Osteocyte (in vitro differentiated cells): ENCODE data around the gene TTLL5. TPM values are rescaled to one million over a fixed set of nuclear protein-coding genes. Genes with fewer than 3 reads are reported as not detected.
A peak's percentile ranks its signal among the peaks of the same experiment; 100 is the strongest.

Experiments
- DNase-seq: peaks from one replicate; pipeline ENCODE4 v3.0.0; 2021; ENCODE audit warnings: mixed read lengths; ENCODE audit not compliant: unreplicated experiment; ENCODE audit errors: extremely low spot score
- H3K27ac Mint-ChIP-seq: one replicate; pipeline ENCODE4 v1.8.0; 2021; ENCODE audit warnings: mild to moderate bottlenecking, mixed read lengths; ENCODE audit not compliant: unreplicated experiment
- H3K27me3 Mint-ChIP-seq: one replicate; pipeline ENCODE4 v1.8.0; 2021; ENCODE audit warnings: mixed read lengths; ENCODE audit not compliant: unreplicated experiment
- H3K36me3 Mint-ChIP-seq: one replicate; pipeline ENCODE4 v1.8.0; 2021; ENCODE audit warnings: mixed read lengths; ENCODE audit not compliant: unreplicated experiment
- H3K4me1 Mint-ChIP-seq: one replicate; pipeline ENCODE4 v1.8.0; 2021; ENCODE audit warnings: mixed read lengths; ENCODE audit not compliant: unreplicated experiment
- H3K4me3 Mint-ChIP-seq: one replicate; pipeline ENCODE4 v1.8.0; 2021; ENCODE audit warnings: mild to moderate bottlenecking, moderate library complexity, mixed read lengths; ENCODE audit not compliant: unreplicated experiment
- H3K9me3 Mint-ChIP-seq: one replicate; pipeline ENCODE4 v1.8.0; 2021; ENCODE audit warnings: mixed read lengths; ENCODE audit not compliant: unreplicated experiment
- total RNA-seq: library from RNA; stranded (reverse); gene quantifications from 2 replicates; pipeline ENCODE4 v1.2.1, GENCODE V29; 2021
- TF ChIP-seq, protein P1 (sequence below): fragments of 200-600 bp; sonication (generic); IDR thresholded peaks from 2 replicates; pipeline ENCODE4 v1.5.0; 2021; ENCODE audit warnings: antibody characterized with exemption, mild to moderate bottlenecking, moderate library complexity

The TTLL5 gene
- total RNA-seq, 1 donor from 2014 or later = 37.3 TPM

DNA sequence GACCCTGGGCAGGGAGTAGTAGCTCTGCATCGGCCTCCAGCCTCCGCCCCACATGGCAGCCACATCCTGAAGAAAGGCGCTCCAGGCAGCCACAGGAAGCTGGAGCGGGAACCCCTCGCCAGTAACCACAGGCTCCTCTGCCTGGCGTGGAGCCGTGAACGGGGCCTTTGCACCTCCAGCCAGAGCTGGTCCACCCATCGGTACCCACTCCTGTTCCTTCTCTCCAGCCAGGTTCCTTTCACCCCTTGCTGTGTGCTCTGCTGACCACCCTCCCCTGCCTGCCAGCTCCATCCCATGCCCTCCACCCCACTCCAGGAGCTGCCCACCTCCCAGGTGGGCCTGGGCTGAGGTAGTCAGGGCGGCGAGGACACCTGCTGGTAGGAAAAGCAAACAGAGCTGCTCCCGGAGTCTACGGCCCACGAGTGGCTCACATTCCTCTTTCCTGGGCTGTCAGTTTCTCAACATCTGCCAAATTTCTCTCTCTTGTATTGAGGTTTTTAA, 318.1 kb downstream of the TTLL5 start:
- H3K4me1 Mint-ChIP-seq = peaks cover 65% of the 10 kb centered on the region
- no peaks in the 10 kb centered on the region for H3K9me3 Mint-ChIP-seq
- H3K4me3 Mint-ChIP-seq = peak overlapping the region; percentile 83
- TF ChIP-seq, protein P1, sequence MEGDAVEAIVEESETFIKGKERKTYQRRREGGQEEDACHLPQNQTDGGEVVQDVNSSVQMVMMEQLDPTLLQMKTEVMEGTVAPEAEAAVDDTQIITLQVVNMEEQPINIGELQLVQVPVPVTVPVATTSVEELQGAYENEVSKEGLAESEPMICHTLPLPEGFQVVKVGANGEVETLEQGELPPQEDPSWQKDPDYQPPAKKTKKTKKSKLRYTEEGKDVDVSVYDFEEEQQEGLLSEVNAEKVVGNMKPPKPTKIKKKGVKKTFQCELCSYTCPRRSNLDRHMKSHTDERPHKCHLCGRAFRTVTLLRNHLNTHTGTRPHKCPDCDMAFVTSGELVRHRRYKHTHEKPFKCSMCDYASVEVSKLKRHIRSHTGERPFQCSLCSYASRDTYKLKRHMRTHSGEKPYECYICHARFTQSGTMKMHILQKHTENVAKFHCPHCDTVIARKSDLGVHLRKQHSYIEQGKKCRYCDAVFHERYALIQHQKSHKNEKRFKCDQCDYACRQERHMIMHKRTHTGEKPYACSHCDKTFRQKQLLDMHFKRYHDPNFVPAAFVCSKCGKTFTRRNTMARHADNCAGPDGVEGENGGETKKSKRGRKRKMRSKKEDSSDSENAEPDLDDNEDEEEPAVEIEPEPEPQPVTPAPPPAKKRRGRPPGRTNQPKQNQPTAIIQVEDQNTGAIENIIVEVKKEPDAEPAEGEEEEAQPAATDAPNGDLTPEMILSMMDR = peak; percentile 86
- DNase-seq = no peak
- H3K27ac Mint-ChIP-seq = peak overlapping the region; percentile 96
- peaks cover 10% of the 10 kb centered on the region for H3K36me3 Mint-ChIP-seq
- H3K27me3 Mint-ChIP-seq = no peaks in the 10 kb centered on the region

DNA sequence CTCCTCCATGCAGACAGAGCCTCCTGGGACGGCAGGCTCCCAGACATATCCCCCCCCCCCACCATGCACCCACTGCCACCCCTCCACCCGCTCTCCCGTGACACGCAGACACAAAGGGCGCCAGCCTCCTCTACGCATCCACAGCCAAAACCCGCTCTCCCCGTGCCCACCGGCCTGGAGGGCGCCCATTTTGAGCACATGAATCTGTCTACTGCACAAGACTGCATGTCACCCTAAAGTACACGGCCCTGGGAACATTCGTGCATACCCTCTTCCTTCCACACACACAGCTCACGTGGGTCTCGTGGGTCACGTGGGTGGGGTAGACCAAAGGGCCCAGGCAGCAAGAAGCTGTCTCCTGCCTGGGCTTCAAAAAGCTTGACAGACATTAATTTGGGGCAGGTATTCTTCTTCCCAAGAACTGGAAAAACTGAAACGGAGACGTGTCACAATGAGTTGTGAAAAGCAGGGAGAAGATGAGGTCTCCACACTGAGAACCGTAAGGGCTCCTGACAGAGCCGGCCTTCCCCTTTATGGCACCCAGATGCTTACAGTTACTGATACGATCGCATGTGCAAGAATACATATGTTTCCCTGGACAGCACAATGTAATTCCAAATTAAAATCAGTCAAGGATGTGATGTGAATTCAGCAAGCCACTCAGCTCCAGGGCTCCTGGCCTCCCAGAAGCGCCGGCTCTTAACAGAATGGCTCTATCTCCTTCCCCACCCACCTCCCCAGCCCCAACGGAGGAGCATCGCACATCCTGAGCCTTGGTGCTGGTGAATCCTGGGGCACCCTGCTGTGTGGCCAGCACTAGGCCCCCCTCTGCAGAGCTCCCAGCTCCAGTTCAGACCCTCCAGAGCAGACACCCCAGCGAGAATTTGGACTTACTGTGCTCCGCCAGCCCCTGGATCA, 318.9 kb downstream of the TTLL5 start:
- Mint-ChIP-seq H3K27ac (peak overlapping the region; percentile 96), H3K9me3 (no peaks in the 10 kb centered on the region), H3K36me3 (peaks cover 9% of the 10 kb centered on the region), H3K4me3 (peak overlapping the region; percentile 83), H3K27me3 (no peaks in the 10 kb centered on the region), H3K4me1 (peaks cover 65% of the 10 kb centered on the region)
- DNase-seq = no peak
- TF ChIP-seq, protein P1 = no peak

DNA sequence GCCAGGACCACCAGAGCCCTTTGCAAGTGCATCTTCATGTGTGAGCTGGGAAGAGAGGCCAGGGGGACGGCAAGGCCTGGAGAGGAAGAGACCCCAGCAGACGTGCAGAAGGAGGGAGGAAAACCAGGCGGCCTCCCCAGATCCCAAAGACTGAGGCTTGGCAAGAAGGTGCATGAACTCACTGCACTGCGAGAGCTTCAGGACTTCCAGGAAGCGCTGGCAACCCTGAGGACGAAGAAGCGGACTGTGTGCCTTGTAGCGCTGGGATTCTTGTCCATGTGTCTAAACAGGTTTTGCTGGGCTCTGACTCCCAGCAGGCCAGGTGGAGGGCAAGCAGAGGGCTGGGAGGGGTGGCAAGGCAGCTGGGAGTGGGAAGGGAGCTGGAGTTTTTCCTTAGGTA, 319.8 kb downstream of the TTLL5 start:
- DNase-seq = no peak
- no peaks in the 10 kb centered on the region for H3K27me3 Mint-ChIP-seq
- TF ChIP-seq, protein P1 = no peak
- H3K4me1 Mint-ChIP-seq = peaks cover 62% of the 10 kb centered on the region
- peak overlapping the region; percentile 83 for H3K4me3 Mint-ChIP-seq
- peak overlapping the region; percentile 96 for H3K27ac Mint-ChIP-seq
- H3K36me3 Mint-ChIP-seq = peaks cover 3% of the 10 kb centered on the region
- no peaks in the 10 kb centered on the region for H3K9me3 Mint-ChIP-seq

DNA sequence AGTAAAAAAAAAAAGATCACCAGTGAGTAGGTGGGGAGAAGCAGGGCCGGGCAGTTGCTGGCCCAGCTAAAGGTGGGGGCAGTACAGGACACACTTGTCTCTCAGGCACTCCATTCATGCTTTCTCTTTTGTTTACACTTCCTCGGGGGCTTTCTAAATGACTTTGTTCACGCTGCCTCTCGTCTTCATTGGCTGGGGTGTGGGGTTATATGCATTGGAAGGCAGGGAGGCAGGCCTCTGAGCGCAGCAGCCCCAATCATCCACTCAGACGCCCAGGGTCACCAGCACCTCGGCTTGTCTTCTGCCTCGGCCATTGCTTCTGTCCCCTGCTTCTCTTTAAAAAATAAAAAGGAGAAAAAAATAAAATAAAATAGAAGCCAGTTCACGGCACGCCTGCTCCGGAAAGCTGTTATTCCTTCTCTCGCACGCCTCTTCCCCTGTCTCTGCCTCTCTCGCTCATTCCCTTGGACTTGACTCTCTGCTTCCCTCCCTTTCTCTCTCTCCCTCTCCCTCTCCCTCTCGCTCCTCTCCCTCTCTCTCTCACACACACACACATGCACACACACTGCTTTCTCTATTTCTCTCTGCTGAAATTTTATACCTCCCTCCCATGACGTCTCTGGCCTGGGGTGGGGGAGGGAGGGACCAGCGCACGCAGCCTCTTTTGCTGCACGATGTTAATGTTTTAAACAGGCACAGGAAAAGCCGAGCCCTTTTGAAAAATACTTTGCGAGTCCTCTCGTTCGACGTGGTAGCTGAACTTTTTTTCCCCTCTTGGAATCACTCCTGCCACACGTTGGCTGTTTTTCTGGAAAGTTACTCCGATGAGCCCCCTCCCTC, 320.6 kb downstream of the TTLL5 start, which contains the start of gene TGFB3:
Gene TGFB3 (minus strand): TSS at position 570 of the 840 bp plus-strand sequence. CDS start 1,102 bp downstream, outside the sequence.
- Mint-ChIP-seq H3K4me3 (peak within 1 kb of the TSS; percentile 83), H3K27ac (peak within 1 kb of the TSS; percentile 96), H3K9me3 (no peaks in the 10 kb centered on the region), H3K36me3 (peaks cover 2% of the 10 kb centered on the region), H3K4me1 (peaks cover 66% of the 10 kb centered on the region), H3K27me3 (no peaks in the 10 kb centered on the region)
- DNase-seq = peak; percentile 90
- TF ChIP-seq, protein P1 = no peak
